WTC11 (cell line): ENCODE data around the gene CYP19A1.
A peak's percentile ranks its signal among the peaks of the same experiment; 100 is the strongest.

ENCODE experiments used
- CTCF ChIP-seq: fragments of 200-600 bp; IDR thresholded peaks from 2 replicates; pipeline ENCODE4 v1.8.0; 2022; ENCODE audit warnings: antibody characterized with exemption
- GTF2I ChIP-seq: fragments of 250-450 bp; sonication (Bioruptor Pico); conservative IDR thresholded peaks from 2 replicates; pipeline ENCODE4 v1.4.0; 2021; ENCODE audit warnings: mild to moderate bottlenecking
- TF ChIP-seq, protein P1 (sequence below): sonication (generic); formaldehyde crosslinking; IDR thresholded peaks from 2 replicates; pipeline ENCODE4 v1.8.0; 2022; ENCODE audit warnings: missing genetic modification reagents
- TF ChIP-seq, protein P2 (sequence below): sonication (generic); formaldehyde crosslinking; IDR thresholded peaks from 2 replicates; pipeline ENCODE4 v1.8.1; 2023; ENCODE audit warnings: mild to moderate bottlenecking, missing genetic modification reagents, moderate library complexity

- TF ChIP-seq CTCF (peak; percentile 80), GTF2I (CRISPR knock-in tag) (no peak)
- TF ChIP-seq, protein P1, sequence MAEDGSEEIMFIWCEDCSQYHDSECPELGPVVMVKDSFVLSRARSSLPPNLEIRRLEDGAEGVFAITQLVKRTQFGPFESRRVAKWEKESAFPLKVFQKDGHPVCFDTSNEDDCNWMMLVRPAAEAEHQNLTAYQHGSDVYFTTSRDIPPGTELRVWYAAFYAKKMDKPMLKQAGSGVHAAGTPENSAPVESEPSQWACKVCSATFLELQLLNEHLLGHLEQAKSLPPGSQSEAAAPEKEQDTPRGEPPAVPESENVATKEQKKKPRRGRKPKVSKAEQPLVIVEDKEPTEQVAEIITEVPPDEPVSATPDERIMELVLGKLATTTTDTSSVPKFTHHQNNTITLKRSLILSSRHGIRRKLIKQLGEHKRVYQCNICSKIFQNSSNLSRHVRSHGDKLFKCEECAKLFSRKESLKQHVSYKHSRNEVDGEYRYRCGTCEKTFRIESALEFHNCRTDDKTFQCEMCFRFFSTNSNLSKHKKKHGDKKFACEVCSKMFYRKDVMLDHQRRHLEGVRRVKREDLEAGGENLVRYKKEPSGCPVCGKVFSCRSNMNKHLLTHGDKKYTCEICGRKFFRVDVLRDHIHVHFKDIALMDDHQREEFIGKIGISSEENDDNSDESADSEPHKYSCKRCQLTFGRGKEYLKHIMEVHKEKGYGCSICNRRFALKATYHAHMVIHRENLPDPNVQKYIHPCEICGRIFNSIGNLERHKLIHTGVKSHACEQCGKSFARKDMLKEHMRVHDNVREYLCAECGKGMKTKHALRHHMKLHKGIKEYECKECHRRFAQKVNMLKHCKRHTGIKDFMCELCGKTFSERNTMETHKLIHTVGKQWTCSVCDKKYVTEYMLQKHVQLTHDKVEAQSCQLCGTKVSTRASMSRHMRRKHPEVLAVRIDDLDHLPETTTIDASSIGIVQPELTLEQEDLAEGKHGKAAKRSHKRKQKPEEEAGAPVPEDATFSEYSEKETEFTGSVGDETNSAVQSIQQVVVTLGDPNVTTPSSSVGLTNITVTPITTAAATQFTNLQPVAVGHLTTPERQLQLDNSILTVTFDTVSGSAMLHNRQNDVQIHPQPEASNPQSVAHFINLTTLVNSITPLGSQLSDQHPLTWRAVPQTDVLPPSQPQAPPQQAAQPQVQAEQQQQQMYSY (CRISPR knock-in tag), result no peak
- TF ChIP-seq, protein P2, sequence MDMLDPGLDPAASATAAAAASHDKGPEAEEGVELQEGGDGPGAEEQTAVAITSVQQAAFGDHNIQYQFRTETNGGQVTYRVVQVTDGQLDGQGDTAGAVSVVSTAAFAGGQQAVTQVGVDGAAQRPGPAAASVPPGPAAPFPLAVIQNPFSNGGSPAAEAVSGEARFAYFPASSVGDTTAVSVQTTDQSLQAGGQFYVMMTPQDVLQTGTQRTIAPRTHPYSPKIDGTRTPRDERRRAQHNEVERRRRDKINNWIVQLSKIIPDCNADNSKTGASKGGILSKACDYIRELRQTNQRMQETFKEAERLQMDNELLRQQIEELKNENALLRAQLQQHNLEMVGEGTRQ (CRISPR knock-in tag), result no peak
Measured at GRCh38 chr15:51380999-51381806, 42.8 kb upstream of the CYP19A1 start.
